GM21576 (cell line): ENCODE results near the gene TAF11L3.
"Not testable (repeated sequence)": the region's sequence is repeated elsewhere in the genome, so short reads cannot be mapped to it uniquely, and the experiment has no call there.

ENCODE experiments used
- ATAC-seq: cut with Tn5 transposase; IDR thresholded peaks from one replicate; pipeline ENCODE4 v1.9.1; 2021; ENCODE audit warnings: mild to moderate bottlenecking, moderate library complexity; ENCODE audit not compliant: unreplicated experiment

The TAF11L3 gene

GRCh38 chr5:17518067-17518466 lies at the start of gene TAF11L3:
Gene TAF11L3 (plus strand): TSS chr5:17518367.
- ATAC-seq = not testable (repeated sequence)

- ATAC-seq = no peak
These were observed 48.1 kb upstream of the TAF11L3 start for GRCh38 chr5:17470064-17470463.

DNA sequence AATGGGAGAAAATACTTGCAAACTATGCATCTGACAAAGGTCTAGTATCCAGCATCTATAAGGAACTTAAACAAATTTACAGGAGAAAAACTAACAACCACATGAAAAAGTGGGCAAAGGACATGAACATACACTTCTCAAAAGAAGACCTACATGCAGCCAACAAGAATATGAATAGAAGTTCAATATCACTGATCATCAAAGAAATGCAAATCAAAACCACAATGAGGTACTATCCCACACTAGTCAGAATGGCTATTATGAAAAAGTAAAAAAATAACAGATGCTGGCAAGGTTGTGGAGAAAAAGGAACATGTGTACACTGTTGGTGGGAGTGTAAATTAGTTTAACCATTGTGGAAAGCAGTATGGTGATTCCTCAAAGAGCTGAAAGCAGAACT lies 43.1 kb upstream of the TAF11L3 start:
- not testable (repeated sequence) for ATAC-seq

DNA sequence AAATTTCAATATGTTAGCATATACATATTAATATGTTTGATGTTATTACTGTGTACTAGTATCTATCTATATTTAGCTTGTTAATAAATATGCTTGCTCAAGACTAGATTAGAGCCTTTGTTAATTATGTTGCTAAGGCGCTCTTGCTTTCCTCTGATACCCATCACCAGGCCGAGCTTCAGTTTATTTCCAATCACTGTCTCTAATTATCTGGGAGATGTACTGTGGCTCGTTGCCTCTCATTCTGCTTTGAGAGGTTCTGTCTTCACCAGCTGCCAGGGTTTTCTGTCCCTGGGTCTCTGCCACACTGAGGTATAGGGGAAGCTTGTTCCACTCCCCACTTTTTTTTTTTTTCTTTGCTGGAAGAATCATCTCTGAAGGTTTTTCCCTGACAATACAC lies 41.1 kb upstream of the TAF11L3 start:
- ATAC-seq = no peak

DNA sequence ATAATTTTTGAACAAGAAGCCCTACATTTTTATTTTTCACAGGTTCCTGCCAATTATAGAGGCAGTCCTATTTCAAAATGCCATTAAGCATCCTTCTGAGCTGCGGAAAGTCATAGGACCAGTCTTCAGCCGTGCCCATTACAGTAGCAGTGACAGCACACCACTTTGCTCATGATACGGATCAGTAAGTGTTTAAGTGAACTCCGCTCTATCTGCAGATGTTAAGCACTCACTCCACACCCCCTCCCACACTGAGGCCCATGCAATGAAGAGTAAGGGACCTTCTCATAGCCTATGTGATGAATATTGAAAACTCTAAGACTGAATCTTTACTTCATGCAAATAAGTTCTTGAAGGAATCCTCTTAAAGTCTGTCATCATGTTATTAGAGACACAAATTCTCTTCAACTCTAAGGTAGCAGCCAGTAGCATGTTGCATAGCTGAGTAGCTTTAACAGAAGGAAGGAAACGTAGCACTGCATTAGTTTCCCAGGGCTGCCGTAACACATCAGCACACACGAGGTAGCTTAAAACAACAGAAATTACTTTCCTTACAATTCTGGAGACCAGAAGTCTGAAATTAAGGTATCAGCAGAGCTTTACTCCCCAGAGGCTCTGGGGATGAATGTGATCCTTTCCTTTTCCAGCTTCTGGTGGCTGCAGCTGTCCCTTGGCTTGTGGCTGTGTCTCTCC lies 40.4 kb upstream of the TAF11L3 start:
- ATAC-seq = no peak

- no peak for ATAC-seq
These were observed 36.8 kb upstream of the TAF11L3 start for GRCh38 chr5:17481378-17481777.

DNA sequence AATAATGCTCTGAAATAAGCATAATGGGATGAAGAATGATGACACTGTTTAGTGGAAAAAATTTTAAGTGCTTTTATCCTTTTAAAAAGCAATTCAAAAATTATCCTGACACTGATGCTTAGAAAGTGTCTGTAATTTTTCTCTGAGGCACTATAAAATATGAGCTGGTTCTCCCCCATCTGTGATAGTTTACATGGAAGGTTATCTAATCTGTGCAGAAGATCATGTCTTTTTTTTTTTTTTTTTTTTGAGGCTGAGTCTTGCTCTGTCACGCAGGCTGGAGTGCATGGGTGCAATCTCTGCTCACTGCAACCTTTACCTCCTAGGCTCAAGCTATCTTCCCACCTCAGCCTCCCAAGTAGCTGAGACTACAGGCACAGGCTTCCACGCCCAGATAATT lies 35.4 kb upstream of the TAF11L3 start:
- ATAC-seq = no peak

DNA sequence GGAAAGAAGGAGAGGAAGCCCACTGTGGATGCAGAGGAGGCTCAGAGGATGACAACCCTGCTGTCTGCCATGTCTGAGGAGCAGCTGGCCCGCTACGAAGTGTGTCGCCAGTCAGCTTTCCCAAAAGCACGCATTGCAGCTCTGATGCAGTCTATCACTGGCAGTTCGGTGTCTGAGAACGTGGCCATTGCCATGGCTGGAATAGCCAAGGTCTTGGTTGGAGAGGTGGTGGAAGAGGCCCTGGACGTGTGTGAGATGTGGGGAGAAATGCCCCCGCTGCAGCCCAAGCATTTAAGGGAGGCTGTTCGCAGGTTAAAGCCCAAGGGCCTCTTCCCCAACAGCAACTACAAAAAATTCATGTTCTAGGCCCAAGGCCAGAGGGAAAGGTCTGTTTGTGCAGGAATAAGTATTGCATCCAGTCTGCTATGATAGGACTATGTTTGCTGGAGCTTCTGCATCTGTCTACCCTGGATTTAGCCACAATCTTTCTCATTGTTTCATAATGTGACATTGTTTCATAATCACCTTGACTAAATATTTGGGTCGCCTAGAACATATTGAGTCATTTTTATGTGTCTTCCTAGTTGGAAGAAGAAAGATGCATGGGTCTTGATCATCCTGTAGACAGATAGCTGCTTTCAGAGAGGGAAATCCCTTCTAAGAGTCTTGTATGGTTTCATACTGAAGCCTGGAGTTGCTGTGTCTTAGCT lies 31.5 kb upstream of the TAF11L3 start:
- ATAC-seq = not testable (repeated sequence)

DNA sequence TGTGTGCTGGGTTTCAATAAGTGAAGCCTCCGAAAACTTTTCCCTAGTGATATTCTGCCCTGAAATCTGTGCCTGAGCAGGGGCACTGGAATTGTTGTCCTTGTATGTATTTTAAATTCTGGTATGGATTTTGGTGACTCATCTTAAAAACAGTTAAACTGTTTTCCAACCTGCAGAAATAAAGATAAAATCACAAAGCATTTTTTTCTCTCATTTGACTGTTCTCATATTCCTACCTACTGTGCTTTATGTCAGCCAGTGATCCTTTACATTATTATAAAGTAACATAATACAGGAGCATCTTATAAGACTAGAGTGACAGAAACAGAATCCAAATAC lies 31.0 kb upstream of the TAF11L3 start:
- ATAC-seq = no peak

DNA sequence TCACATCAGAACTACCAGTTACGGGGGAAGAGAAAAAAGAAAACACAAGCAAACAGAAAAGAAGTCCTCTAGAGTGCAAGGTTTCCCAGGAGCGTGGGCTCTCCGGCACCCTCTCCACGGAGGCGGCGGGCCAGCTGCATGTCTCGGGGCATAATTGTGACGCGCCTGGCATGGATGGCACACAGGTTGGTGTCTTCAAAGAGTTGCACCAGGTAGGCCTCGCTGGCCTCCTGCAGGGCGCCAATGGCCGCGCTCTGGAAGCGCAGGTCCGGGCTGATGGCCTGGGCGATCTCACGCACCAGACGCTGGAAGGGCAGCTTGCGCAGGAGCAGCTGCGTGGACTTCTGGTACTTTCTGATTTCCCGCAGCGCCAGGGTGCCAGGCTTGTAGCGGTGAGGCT lies 26.9 kb upstream of the TAF11L3 start:
- not testable (repeated sequence) for ATAC-seq

DNA sequence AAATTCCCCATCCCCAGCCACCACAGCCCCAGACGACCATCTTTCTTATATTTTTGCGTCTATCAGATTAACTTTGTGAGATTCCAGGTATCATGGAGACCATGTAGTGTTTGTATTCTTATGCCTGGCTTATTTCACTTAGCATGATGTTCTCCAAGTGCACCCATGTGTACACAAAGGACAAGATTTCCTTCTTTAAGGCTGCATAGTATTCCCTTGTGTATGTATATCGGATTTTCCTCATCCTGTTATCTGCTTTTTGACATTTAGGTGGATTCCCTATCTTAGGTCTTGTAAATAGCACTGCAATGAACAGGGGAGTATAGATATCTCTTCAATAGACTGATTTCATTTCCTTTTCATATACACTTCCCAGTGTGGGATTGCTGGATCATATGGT lies 25.4 kb upstream of the TAF11L3 start:
- no peak for ATAC-seq

GRCh38 chr5:17497446-17497845 lies 20.7 kb upstream of the TAF11L3 start:
- ATAC-seq = no peak

DNA sequence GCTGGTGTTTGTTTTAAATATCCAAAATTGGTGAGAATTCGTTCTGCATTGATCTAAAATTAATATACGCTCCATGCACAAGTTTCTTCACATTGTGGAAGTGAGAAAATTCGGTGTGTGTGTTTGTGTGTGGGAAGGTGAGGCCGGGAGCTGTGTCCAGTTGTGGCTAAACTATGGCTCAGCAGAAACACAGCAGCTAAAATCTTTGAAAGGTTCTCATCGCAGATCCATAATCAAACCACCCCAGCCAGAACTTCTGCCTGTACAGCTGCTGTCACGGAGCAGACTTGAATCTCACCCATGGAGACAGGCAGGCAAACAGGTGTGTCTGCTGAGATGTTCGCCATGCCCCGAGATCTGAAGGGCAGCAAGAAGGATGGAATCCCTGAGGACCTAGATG lies 20.2 kb upstream of the TAF11L3 start, which contains the start of gene TAF11L2:
TAF11L2 (plus strand) TSS at position 301 of the 400 bp plus-strand sequence.
- not testable (repeated sequence) for ATAC-seq

DNA sequence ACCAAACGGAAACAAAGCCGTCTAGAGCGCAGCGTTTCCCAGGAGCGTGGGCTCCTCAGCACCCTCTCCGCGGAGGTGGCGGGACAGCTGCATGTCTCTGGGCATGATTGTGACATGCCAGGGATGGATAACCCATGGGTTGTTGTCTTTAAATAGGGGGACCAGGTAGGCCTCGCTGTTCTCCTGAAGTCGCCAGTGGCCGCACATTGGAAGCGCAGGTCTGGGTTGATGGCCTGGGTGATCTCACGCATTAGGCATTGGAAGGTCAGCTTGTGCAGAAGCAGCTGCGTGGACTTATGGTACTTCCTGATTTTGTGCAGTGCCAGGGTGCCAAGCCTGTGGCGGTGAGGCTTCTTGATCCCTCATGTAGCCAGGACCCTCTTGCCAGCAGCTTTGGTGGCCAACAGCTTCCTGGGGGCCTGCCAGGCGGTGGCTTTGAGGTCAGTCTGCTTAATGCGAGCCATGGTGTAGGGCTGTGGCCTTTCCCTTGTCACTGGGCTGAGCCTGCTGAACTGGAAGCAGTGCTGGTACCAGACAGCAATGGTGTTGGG lies 6.3 kb upstream of the TAF11L3 start:
- no peak for ATAC-seq

- not testable (repeated sequence) for ATAC-seq
These were observed 641 bp upstream of the TAF11L3 start for GRCh38 chr5:17517526-17517925.

DNA sequence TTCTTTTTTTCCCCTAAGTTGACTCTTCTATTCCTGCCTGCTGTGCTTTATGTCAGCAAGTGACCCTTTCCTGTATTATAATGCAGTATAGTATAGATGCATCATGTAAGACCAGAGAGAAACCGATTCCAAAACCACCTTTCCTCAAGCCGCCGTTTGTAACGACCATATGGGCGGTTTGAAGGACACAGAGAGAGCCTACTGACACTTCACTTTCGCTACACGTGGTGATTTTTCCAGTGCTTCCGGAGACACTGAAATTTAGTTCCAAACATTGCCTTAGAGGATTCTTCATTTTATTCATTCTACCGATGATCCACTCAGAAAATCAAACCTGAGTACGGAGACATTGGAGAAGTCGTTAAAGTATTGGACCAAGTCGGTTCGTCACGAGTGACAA lies 1.3 kb downstream of the TAF11L3 start:
- ATAC-seq = not testable (repeated sequence)

DNA sequence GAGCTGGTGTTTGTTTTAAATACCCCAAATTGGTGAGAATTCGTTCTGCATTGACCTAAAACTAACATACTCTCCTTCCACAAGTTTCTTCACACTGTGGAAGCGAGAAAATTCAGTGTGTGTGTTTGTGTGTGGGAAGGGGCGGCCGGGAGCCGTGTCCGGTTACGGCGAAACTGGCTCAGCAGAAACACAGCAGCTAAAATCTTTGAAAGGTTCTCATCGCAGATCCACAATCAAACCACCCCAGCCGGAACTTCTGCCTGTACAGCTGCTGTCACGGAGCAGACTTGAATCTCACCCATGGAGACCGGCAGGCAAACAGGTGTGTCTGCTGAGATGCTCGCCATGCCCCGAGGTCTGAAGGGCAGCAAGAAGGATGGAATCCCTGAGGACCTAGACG lies 3.3 kb downstream of the TAF11L3 start, which contains the start of gene TAF11L4:
TAF11L4 (plus strand) TSS at position 301 of the 400 bp plus-strand sequence.
- not testable (repeated sequence) for ATAC-seq

DNA sequence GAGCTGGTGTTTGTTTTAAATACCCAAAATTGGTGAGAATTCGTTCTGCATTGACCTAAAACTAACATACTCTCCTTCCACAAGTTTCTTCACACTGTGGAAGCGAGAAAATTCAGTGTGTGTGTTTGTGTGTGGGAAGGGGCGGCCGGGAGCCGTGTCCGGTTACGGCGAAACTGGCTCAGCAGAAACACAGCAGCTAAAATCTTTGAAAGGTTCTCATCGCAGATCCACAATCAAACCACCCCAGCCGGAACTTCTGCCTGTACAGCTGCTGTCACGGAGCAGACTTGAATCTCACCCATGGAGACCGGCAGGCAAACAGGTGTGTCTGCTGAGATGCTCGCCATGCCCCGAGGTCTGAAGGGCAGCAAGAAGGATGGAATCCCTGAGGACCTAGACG lies 6.8 kb downstream of the TAF11L3 start, which contains the start of gene TAF11L5:
TAF11L5 (plus strand) TSS at position 301 of the 400 bp plus-strand sequence.
- ATAC-seq = not testable (repeated sequence)

- not testable (repeated sequence) for ATAC-seq
These were observed 8.3 kb downstream of the TAF11L3 start for GRCh38 chr5:17526504-17526903.

DNA sequence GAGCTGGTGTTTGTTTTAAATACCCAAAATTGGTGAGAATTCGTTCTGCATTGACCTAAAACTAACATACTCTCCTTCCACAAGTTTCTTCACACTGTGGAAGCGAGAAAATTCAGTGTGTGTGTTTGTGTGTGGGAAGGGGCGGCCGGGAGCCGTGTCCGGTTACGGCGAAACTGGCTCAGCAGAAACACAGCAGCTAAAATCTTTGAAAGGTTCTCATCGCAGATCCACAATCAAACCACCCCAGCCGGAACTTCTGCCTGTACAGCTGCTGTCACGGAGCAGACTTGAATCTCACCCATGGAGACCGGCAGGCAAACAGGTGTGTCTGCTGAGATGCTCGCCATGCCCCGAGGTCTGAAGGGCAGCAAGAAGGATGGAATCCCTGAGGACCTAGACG lies 10.2 kb downstream of the TAF11L3 start, which contains the start of gene TAF11L6:
TAF11L6 (plus strand) TSS at position 301 of the 400 bp plus-strand sequence.
- not testable (repeated sequence) for ATAC-seq
